HCT116 (cell line): ENCODE data around the gene SORCS2. TPM values are rescaled to one million over a fixed set of nuclear protein-coding genes. Genes with fewer than 3 reads are reported as not detected.

Source experiments
- ATAC-seq: fragments of 200-7000 bp; cut with Tn5 transposase; 2 replicates; pipeline ENCODE4 v1.9.1; 2020; ENCODE audit warnings: mild to moderate bottlenecking, moderate library complexity
- BruUV-seq: library from RNA; stranded (reverse); fragments of 400-500 nt; replicated peaks from 2 replicates; lab custom pipeline; 2021; lab: Mats Ljungman, UMichigan
- CTCF ChIA-PET: fragments of 300-600 bp; sonication (Branson Sonifier 250); formaldehyde crosslinking; loops from one replicate; lab custom pipeline; 2021; ENCODE audit warnings: antibody characterized with exemption; lab: Charles Lee
- POLR2A ChIA-PET: fragments of 300-600, 350-600 bp; sonication (Branson Sonifier 250); formaldehyde crosslinking; loops from one replicate; lab custom pipeline; 2021; ENCODE audit warnings: antibody characterized with exemption; lab: Charles Lee
- RAD21 ChIA-PET, 2 experiments: fragments of 300-600 bp; sonication (Branson Sonifier 250); formaldehyde crosslinking; loops; one replicate each; lab custom pipeline; 2023; ENCODE audit warnings: low total read pairs in 2 of 2; ENCODE audit not compliant: uncharacterized antibody in 2 of 2, unreplicated experiment in 2 of 2, low non-redundant PET in 1 of 2; lab: Charles Lee
- DNase-seq: peaks from one replicate; pipeline ENCODE4 v3.0.0-alpha.2; 2010; ENCODE audit warnings: low read depth, low spot score
- H2AFZ ChIP-seq: fragments of 200-600 bp; shearing (Covaris generic), sonication (generic); 2 replicates; pipeline ENCODE4 v1.6.1; 2017; ENCODE audit warnings: low read depth, mixed run types, mixed read lengths, antibody characterized with exemption, low read length; ENCODE audit not compliant: poor library complexity, severe bottlenecking
- H3K27ac ChIP-seq: 2 replicates; pipeline ENCODE4 v1.5.1; 2012; ENCODE audit warnings: low read depth, low read length
- H3K27me3 ChIP-seq: fragments of 200-600 bp; sonication (generic); 2 replicates; pipeline ENCODE4 v1.6.1; 2016; ENCODE audit warnings: mixed run types, low read length, mixed read lengths; ENCODE audit not compliant: insufficient read depth
- H3K36me3 ChIP-seq, 2 experiments: fragments of 200-500 bp in 1 of 2; fragments of 200-600 bp in 1 of 2; sonication (Bioruptor generic) in 1 of 2; sonication (generic) in 1 of 2; 2 replicates each; pipeline versions ENCODE4 v1.5.1 to v1.6.1; 2014 to 2016; ENCODE audit warnings: low read length in 2 of 2, inconsistent platforms in 1 of 2, mixed read lengths in 1 of 2, mixed run types in 1 of 2; ENCODE audit not compliant: insufficient read depth in 2 of 2, control insufficient read depth in 1 of 2
- H3K4me1 ChIP-seq, 2 experiments: fragments of 200-600 bp in 1 of 2; sonication (generic) in 1 of 2; 2 replicates each; pipeline versions ENCODE4 v1.5.1 to v1.6.1; 2012 to 2017; ENCODE audit warnings: low read length in 2 of 2, inconsistent platforms in 1 of 2, mild to moderate bottlenecking in 1 of 2, mixed read lengths in 1 of 2, mixed run types in 1 of 2, moderate library complexity in 1 of 2; ENCODE audit not compliant: insufficient read depth in 2 of 2, control insufficient read depth in 1 of 2
- H3K4me2 ChIP-seq: fragments of 200-600 bp; sonication (generic); 2 replicates; pipeline ENCODE4 v1.6.1; 2017; ENCODE audit warnings: mixed run types, low read length, mixed read lengths
- H3K4me3 ChIP-seq, 2 experiments: fragments of 200-600 bp in 1 of 2; sonication (generic) in 1 of 2; replicated peaks in 1 of 2; 2 replicates each; pipeline ENCODE4 v1.5.1; 2011 to 2016; ENCODE audit warnings: low read length in 2 of 2, control low read depth in 1 of 2, low read depth in 1 of 2, mild to moderate bottlenecking in 1 of 2, mixed read lengths in 1 of 2, mixed run types in 1 of 2
- H3K79me2 ChIP-seq: fragments of 200-600 bp; sonication (generic); 2 replicates; pipeline ENCODE4 v1.6.1; 2017; ENCODE audit warnings: mild to moderate bottlenecking, mixed run types, low read length, moderate library complexity, mixed read lengths; ENCODE audit not compliant: insufficient read depth
- H3K9ac ChIP-seq: fragments of 200-600 bp; sonication (generic); 2 replicates; pipeline ENCODE4 v1.6.1; 2016; ENCODE audit warnings: low read length, mixed read lengths
- H3K9me2 ChIP-seq: fragments of 200-600 bp; sonication (generic), shearing (Covaris generic); 2 replicates; pipeline ENCODE4 v1.6.1; 2017; ENCODE audit warnings: mixed run types, mild to moderate bottlenecking, moderate library complexity; ENCODE audit not compliant: insufficient read depth
- H3K9me3 ChIP-seq, 2 experiments: fragments of 200-500 bp in 1 of 2; fragments of 200-600 bp in 1 of 2; sonication (Bioruptor generic) in 1 of 2; sonication (generic) in 1 of 2; 2 replicates each; pipeline ENCODE4 v1.6.1; 2014 to 2017; ENCODE audit warnings: low read length in 2 of 2, mixed read lengths in 2 of 2, inconsistent platforms in 1 of 2, low read depth in 1 of 2, mild to moderate bottlenecking in 1 of 2, mixed run types in 1 of 2, moderate library complexity in 1 of 2; ENCODE audit not compliant: control insufficient read depth in 1 of 2, insufficient read depth in 1 of 2
- H4K20me1 ChIP-seq: fragments of 200-600 bp; sonication (generic), shearing (Covaris generic); 2 replicates; pipeline ENCODE4 v1.6.1; 2017; ENCODE audit warnings: mixed run types, mild to moderate bottlenecking, moderate library complexity; ENCODE audit not compliant: insufficient read depth
- CBX3 ChIP-seq: IDR thresholded peaks from 2 replicates; pipeline ENCODE4 v1.6.1; 2012; ENCODE audit warnings: low read depth
- CEBPB ChIP-seq: IDR thresholded peaks from 2 replicates; pipeline ENCODE4 v1.6.1; 2012; ENCODE audit warnings: low read depth
- EGR1 ChIP-seq: IDR thresholded peaks from 2 replicates; pipeline ENCODE4 v1.6.1; 2012; ENCODE audit warnings: low read depth
- JUND ChIP-seq: IDR thresholded peaks from 2 replicates; pipeline ENCODE4 v1.6.1; 2012
- POLR2AphosphoS5 ChIP-seq: IDR thresholded peaks from 2 replicates; pipeline ENCODE4 v1.6.1; 2011; ENCODE audit warnings: mild to moderate bottlenecking, low read depth, low read length, moderate library complexity
- TCF7L2 ChIP-seq: IDR thresholded peaks from 2 replicates; pipeline ENCODE4 v1.7.0; 2011; ENCODE audit warnings: borderline replicate concordance, inconsistent platforms; ENCODE audit not compliant: insufficient read depth, insufficient read length; ENCODE audit errors: extremely low read depth
- ZFX ChIP-seq: fragments of 450-650 bp; IDR thresholded peaks from 2 replicates; pipeline ENCODE4 v1.6.1; 2017
- intact Hi-C: fragments of 100-400 bp; cut with micrococcal nuclease; formaldehyde crosslinking; loops from 2 replicates; pipeline ENCODE4 v1.10.0; 2022
- total RNA-seq: library from RNA; stranded (reverse); gene quantifications from one replicate; pipeline ENCODE4 v1.2.1, GENCODE V29; 2021; ENCODE audit not compliant: unreplicated experiment
- TF ChIP-seq, protein P1 (sequence below): IDR thresholded peaks from 2 replicates; pipeline ENCODE4 v1.6.1; 2012
- TF ChIP-seq, protein P2 (sequence below): IDR thresholded peaks from 2 replicates; pipeline ENCODE4 v1.6.1; 2011; ENCODE audit warnings: mild to moderate bottlenecking, low read length, moderate library complexity; ENCODE audit not compliant: insufficient replicate concordance; ENCODE audit errors: extremely low read depth

SORCS2 gene
- total RNA-seq, 1 experiment from 2014 or later = 0.37 TPM

DNA sequence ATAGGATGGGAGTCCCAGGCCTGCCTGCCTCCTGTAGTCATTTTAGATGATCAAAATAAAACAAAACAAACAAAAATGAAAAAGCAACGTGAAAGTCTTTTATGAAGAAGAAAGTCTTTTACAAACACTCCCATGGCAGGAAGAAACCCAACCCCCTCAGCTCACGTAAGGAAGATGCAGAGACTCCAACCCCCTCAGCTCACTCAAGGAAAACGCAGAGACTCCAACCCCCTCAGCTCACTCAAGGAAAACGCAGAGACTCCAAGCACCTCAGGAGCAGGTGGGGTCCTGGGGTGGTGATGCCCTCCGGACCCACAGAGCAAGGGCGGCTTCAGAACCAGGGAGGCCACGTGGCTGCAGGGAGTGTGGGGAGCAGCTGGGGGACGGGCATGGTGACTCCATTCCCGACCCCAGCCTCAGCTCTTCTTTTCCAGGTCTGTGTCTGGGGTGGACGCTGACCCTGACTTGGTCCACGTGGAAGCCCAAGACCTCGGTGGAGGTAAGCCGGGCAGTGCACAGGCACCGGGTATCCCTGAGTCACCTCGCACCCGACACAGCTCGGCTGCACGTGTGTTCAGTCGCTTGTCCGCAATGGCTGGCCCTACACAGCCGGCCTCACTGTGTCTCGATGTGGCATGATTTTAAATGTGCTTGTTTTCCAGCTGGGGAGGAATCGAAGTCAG is 468.9 kb downstream of the SORCS2 start:
- Histone ChIP-seq H3K79me2 (no peaks in the 10 kb centered on the region), H3K9me2 (no peaks in the 10 kb centered on the region), H3K27ac (no peak overlapping the region), H2AFZ (no peak overlapping the region), H3K4me3 (no peak overlapping the region), H3K36me3 (no peaks in the 10 kb centered on the region), H3K9me3 (no peaks in the 10 kb centered on the region), H4K20me1 (no peaks in the 10 kb centered on the region), H3K9ac (no peak overlapping the region), H3K4me1 (no peaks in the 10 kb centered on the region), H3K27me3 (no peaks in the 10 kb centered on the region), H3K4me2 (no peak overlapping the region)
- POLR2A ChIA-PET = no interaction called here
- TF ChIP-seq, protein P1, sequence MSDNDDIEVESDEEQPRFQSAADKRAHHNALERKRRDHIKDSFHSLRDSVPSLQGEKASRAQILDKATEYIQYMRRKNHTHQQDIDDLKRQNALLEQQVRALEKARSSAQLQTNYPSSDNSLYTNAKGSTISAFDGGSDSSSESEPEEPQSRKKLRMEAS = no peak
- no peak for TF ChIP-seq CBX3
- TF ChIP-seq, protein P2, sequence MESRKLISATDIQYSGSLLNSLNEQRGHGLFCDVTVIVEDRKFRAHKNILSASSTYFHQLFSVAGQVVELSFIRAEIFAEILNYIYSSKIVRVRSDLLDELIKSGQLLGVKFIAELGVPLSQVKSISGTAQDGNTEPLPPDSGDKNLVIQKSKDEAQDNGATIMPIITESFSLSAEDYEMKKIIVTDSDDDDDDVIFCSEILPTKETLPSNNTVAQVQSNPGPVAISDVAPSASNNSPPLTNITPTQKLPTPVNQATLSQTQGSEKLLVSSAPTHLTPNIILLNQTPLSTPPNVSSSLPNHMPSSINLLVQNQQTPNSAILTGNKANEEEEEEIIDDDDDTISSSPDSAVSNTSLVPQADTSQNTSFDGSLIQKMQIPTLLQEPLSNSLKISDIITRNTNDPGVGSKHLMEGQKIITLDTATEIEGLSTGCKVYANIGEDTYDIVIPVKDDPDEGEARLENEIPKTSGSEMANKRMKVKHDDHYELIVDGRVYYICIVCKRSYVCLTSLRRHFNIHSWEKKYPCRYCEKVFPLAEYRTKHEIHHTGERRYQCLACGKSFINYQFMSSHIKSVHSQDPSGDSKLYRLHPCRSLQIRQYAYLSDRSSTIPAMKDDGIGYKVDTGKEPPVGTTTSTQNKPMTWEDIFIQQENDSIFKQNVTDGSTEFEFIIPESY = no peak
- TF ChIP-seq CEBPB = no peak
- TF ChIP-seq TCF7L2 = no peak
- TF ChIP-seq POLR2AphosphoS5 = no peak
- TF ChIP-seq EGR1 = no peak
- TF ChIP-seq JUND = no peak
- no peak for TF ChIP-seq ZFX
- DNase-seq = no peak
- RAD21 ChIA-PET = no interaction called here
- intact Hi-C loops = no loop called here
- CTCF ChIA-PET = interaction anchor here (0.6 kb wide), 1 partner anchor 29 kb away, joined by 3 read pairs; no protein-coding TSS in a partner anchor
- BruUV-seq = no TSS peak
- no peak for ATAC-seq
